Mesendoderm (in vitro differentiated cells): ENCODE results near the gene EPC1.
A peak's percentile ranks its signal among the peaks of the same experiment; 100 is the strongest.

Experiments used
- DNase-seq: peaks from one replicate; pipeline ENCODE4 v3.0.0; 2013
- H2AK5ac ChIP-seq: 2 replicates; pipeline ENCODE4 v1.6.1; 2013; ENCODE audit warnings: low read length, inconsistent platforms
- H2BK120ac ChIP-seq: 2 replicates; pipeline ENCODE4 v1.6.1; 2013; ENCODE audit warnings: low read depth, mild to moderate bottlenecking, low read length, moderate library complexity, mixed read lengths
- H2BK15ac ChIP-seq: replicated peaks from 2 replicates; pipeline ENCODE4 v1.6.1; 2013; ENCODE audit warnings: low read depth, mild to moderate bottlenecking, moderate library complexity
- H2BK5ac ChIP-seq: 2 replicates; pipeline ENCODE4 v1.6.1; 2013; ENCODE audit warnings: low read length, inconsistent platforms
- H3K18ac ChIP-seq: 2 replicates; pipeline ENCODE4 v1.6.1; 2013; ENCODE audit warnings: mild to moderate bottlenecking, low read length, mixed read lengths
- H3K23ac ChIP-seq: one replicate; pipeline ENCODE4 v1.6.1; 2013; ENCODE audit warnings: low read length
- H3K27ac ChIP-seq: 2 replicates; pipeline ENCODE4 v1.5.1; 2013; ENCODE audit warnings: low read depth, mild to moderate bottlenecking, inconsistent platforms, low read length, moderate library complexity
- H3K27me3 ChIP-seq: 2 replicates; pipeline ENCODE4 v1.6.1; 2013; ENCODE audit warnings: low read length, control low read depth, mild to moderate bottlenecking, inconsistent platforms; ENCODE audit not compliant: insufficient read depth, poor library complexity
- H3K36me3 ChIP-seq: 2 replicates; pipeline ENCODE4 v1.6.1; 2013; ENCODE audit warnings: low read length, inconsistent platforms; ENCODE audit not compliant: control insufficient read depth, insufficient read depth
- H3K4ac ChIP-seq: one replicate; pipeline ENCODE4 v1.6.1; 2013; ENCODE audit warnings: low read depth, mild to moderate bottlenecking, low read length, moderate library complexity
- H3K4me1 ChIP-seq: 2 replicates; pipeline ENCODE4 v1.6.1; 2013; ENCODE audit warnings: low read depth, low read length, inconsistent platforms; ENCODE audit not compliant: control insufficient read depth
- H3K4me2 ChIP-seq: 2 replicates; pipeline ENCODE4 v1.6.1; 2013; ENCODE audit warnings: low read length
- H3K4me3 ChIP-seq: 2 replicates; pipeline ENCODE4 v1.5.1; 2013; ENCODE audit warnings: mild to moderate bottlenecking, low read length
- H3K56ac ChIP-seq: one replicate; pipeline ENCODE4 v1.6.1; 2013; ENCODE audit warnings: low read length
- H3K79me1 ChIP-seq: 2 replicates; pipeline ENCODE4 v1.6.1; 2013; ENCODE audit warnings: low read length, inconsistent platforms
- H3K79me2 ChIP-seq: 2 replicates; pipeline ENCODE4 v1.6.1; 2013; ENCODE audit warnings: mild to moderate bottlenecking, low read length; ENCODE audit not compliant: control insufficient read depth, insufficient read depth
- H3K9ac ChIP-seq: 2 replicates; pipeline ENCODE4 v1.6.1; 2013; ENCODE audit warnings: low read length, inconsistent platforms
- H4K5ac ChIP-seq: one replicate; pipeline ENCODE4 v1.6.1; 2013; ENCODE audit warnings: low read length
- H4K8ac ChIP-seq: one replicate; pipeline ENCODE4 v1.6.1; 2013; ENCODE audit warnings: low read depth, mild to moderate bottlenecking, control low read depth, low read length, moderate library complexity
- WGBS: extraction: QIAGEN DNeasy Blood & Tissue Kit; methylation state at CpG from one replicate; pipeline ENCODE4 v1.1.7; 2013; ENCODE audit warnings: low lambda C conversion rate, missing lambda C conversion rate; ENCODE audit not compliant: insufficient coverage; ENCODE audit errors: extremely low coverage; 5-methylcytosine and 5-hydroxymethylcytosine counted together

The EPC1 gene

GRCh38 chr10:32378363-32379317 lies 31.7 kb upstream of the EPC1 start:
- Histone ChIP-seq H2BK15ac (no peak overlapping the region), H3K23ac (peak overlapping the region; percentile 53), H4K5ac (peak overlapping the region; percentile 27), H3K36me3 (no peaks in the 10 kb centered on the region), H3K4me3 (peak overlapping the region; percentile 76), H3K4ac (peak overlapping the region; percentile 79), H3K56ac (peak overlapping the region; percentile 95), H2BK5ac (peak overlapping the region; percentile 88), H2AK5ac (no peak overlapping the region), H3K9ac (peak overlapping the region; percentile 90), H3K27ac (peak overlapping the region; percentile 75), H3K4me2 (peak overlapping the region; percentile 98), H3K27me3 (no peaks in the 10 kb centered on the region), H3K4me1 (no peaks in the 10 kb centered on the region), H3K18ac (peak overlapping the region; percentile 78), H2BK120ac (peak overlapping the region; percentile 17), H3K79me2 (no peaks in the 10 kb centered on the region), H4K8ac (peak overlapping the region; percentile 7), H3K79me1 (no peaks in the 10 kb centered on the region)
- peak; percentile 95 for DNase-seq
- WGBS = no CpG with 5 or more reads among the region's 19 CpGs

- Histone ChIP-seq H3K79me1 (no peaks in the 10 kb centered on the region), H3K4me1 (no peaks in the 10 kb centered on the region), H4K5ac (no peak overlapping the region), H3K56ac (peak overlapping the region; percentile 51), H3K27ac (no peak overlapping the region), H2BK5ac (no peak overlapping the region), H3K27me3 (no peaks in the 10 kb centered on the region), H3K23ac (no peak overlapping the region), H2BK15ac (no peak overlapping the region), H3K4me3 (peak overlapping the region; percentile 34), H4K8ac (no peak overlapping the region), H3K4ac (no peak overlapping the region), H2AK5ac (no peak overlapping the region), H3K36me3 (no peaks in the 10 kb centered on the region), H3K18ac (no peak overlapping the region), H3K4me2 (peak overlapping the region; percentile 35), H2BK120ac (no peak overlapping the region), H3K9ac (peak overlapping the region; percentile 51), H3K79me2 (no peaks in the 10 kb centered on the region)
- WGBS = no CpG with 5 or more reads among the region's 6 CpGs
- DNase-seq = peak; percentile 49
Measured at GRCh38 chr10:32377458-32378259, 30.7 kb upstream of the EPC1 start.

GRCh38 chr10:32376771-32377170 lies 29.8 kb upstream of the EPC1 start:
- Histone ChIP-seq H2AK5ac (no peak overlapping the region), H3K36me3 (no peaks in the 10 kb centered on the region), H3K4me1 (no peaks in the 10 kb centered on the region), H3K23ac (no peak overlapping the region), H3K4me3 (no peak overlapping the region), H2BK5ac (no peak overlapping the region), H3K4me2 (no peak overlapping the region), H2BK15ac (no peak overlapping the region), H3K79me2 (no peaks in the 10 kb centered on the region), H3K56ac (no peak overlapping the region), H4K8ac (no peak overlapping the region), H3K18ac (no peak overlapping the region), H4K5ac (no peak overlapping the region), H3K27ac (no peak overlapping the region), H3K79me1 (no peaks in the 10 kb centered on the region), H3K9ac (no peak overlapping the region), H3K4ac (no peak overlapping the region), H2BK120ac (no peak overlapping the region), H3K27me3 (no peaks in the 10 kb centered on the region)
- DNase-seq = no peak
- WGBS = no CpG with 5 or more reads among the region's 3 CpGs

- no peak overlapping the region for H2BK15ac ChIP-seq
- DNase-seq = no peak
- H2BK120ac ChIP-seq = no peak overlapping the region
- no peak overlapping the region for H4K5ac ChIP-seq
- no peak overlapping the region for H3K56ac ChIP-seq
- H3K4ac ChIP-seq = no peak overlapping the region
- WGBS = no CpG with 5 or more reads among the region's 1 CpG
- H3K27ac ChIP-seq = no peak overlapping the region
- H3K18ac ChIP-seq = no peak overlapping the region
- H3K79me1 ChIP-seq = no peaks in the 10 kb centered on the region
- H3K9ac ChIP-seq = no peak overlapping the region
- H3K36me3 ChIP-seq = no peaks in the 10 kb centered on the region
- no peaks in the 10 kb centered on the region for H3K4me1 ChIP-seq
- no peak overlapping the region for H2AK5ac ChIP-seq
- no peak overlapping the region for H4K8ac ChIP-seq
- no peak overlapping the region for H3K23ac ChIP-seq
- no peak overlapping the region for H3K4me2 ChIP-seq
- no peak overlapping the region for H3K4me3 ChIP-seq
- no peak overlapping the region for H2BK5ac ChIP-seq
- no peaks in the 10 kb centered on the region for H3K79me2 ChIP-seq
- H3K27me3 ChIP-seq = no peaks in the 10 kb centered on the region
Measured at GRCh38 chr10:32376097-32376496, 29.1 kb upstream of the EPC1 start.

GRCh38 chr10:32375631-32376030 lies 28.7 kb upstream of the EPC1 start:
- Histone ChIP-seq H3K9ac (no peak overlapping the region), H3K56ac (no peak overlapping the region), H3K79me2 (no peaks in the 10 kb centered on the region), H3K23ac (no peak overlapping the region), H3K79me1 (no peaks in the 10 kb centered on the region), H2AK5ac (no peak overlapping the region), H3K4me2 (no peak overlapping the region), H2BK15ac (no peak overlapping the region), H3K4ac (no peak overlapping the region), H3K36me3 (no peaks in the 10 kb centered on the region), H2BK5ac (no peak overlapping the region), H3K18ac (no peak overlapping the region), H3K4me1 (no peaks in the 10 kb centered on the region), H4K8ac (no peak overlapping the region), H3K27ac (no peak overlapping the region), H4K5ac (no peak overlapping the region), H2BK120ac (no peak overlapping the region), H3K4me3 (no peak overlapping the region), H3K27me3 (no peaks in the 10 kb centered on the region)
- DNase-seq = no peak
